Naive thymus-derived CD4-positive, alpha-beta T cell (primary cell): ENCODE data around the gene EIF4A3. TPM values are rescaled to one million over a fixed set of nuclear protein-coding genes. Genes with fewer than 3 reads are reported as not detected.

Source experiments
- ATAC-seq: fragments of 150-1000 bp; cut with Tn5 transposase; 2 replicates; pipeline ENCODE4 v1.10.0; 2021; ENCODE audit warnings: mild to moderate bottlenecking, moderate library complexity
- CTCF ChIA-PET: fragments of 350-600 bp; sonication (Branson Sonifier 250); formaldehyde crosslinking; loops from one replicate; lab custom pipeline; 2021; ENCODE audit warnings: antibody characterized with exemption; lab: Charles Lee
- POLR2A ChIA-PET: fragments of 350-600 bp; sonication (Branson Sonifier 250); formaldehyde crosslinking; loops from one replicate; lab custom pipeline; 2021; ENCODE audit warnings: antibody characterized with exemption, inconsistent platforms; lab: Charles Lee
- DNase-seq, 9 donors: peaks; one replicate each; pipeline versions ENCODE4 v3.0.0 to v3.0.0-alpha.2; 2020 to 2022; ENCODE audit warnings: mixed read lengths in 1 of 9
- H3K27ac ChIP-seq: one replicate; pipeline ENCODE4 v1.7.0; 2013; ENCODE audit warnings: mild to moderate bottlenecking, low read depth, low read length, moderate library complexity
- H3K27me3 ChIP-seq, 2 donors: one replicate each; pipeline ENCODE4 v1.7.0; 2013; ENCODE audit warnings: low read length in 2 of 2, mild to moderate bottlenecking in 2 of 2, moderate library complexity in 2 of 2; ENCODE audit not compliant: control insufficient read depth in 2 of 2, insufficient read depth in 2 of 2
- H3K36me3 ChIP-seq, 3 experiments: 1 replicate in 2 of 3; 2 replicates in 1 of 3; pipeline ENCODE4 v1.7.0; 2013; ENCODE audit warnings: low read length in 3 of 3, mild to moderate bottlenecking in 3 of 3, moderate library complexity in 1 of 3; ENCODE audit not compliant: insufficient read depth in 3 of 3, control insufficient read depth in 2 of 3
- H3K4me1 ChIP-seq, 2 donors: one replicate each; pipeline ENCODE4 v1.7.0; 2013; ENCODE audit warnings: low read length in 2 of 2, mild to moderate bottlenecking in 2 of 2, moderate library complexity in 1 of 2; ENCODE audit not compliant: control insufficient read depth in 2 of 2, insufficient read depth in 2 of 2
- H3K4me3 ChIP-seq: 2 replicates; pipeline ENCODE4 v1.7.0; 2013; ENCODE audit warnings: mild to moderate bottlenecking, low read length
- H3K9me3 ChIP-seq, 3 experiments: 1 replicate in 2 of 3; 2 replicates in 1 of 3; pipeline ENCODE4 v1.7.0; 2013; ENCODE audit warnings: low read length in 3 of 3; ENCODE audit not compliant: control insufficient read depth in 2 of 3
- H3K27ac Mint-ChIP-seq, 9 donors: one replicate each; pipeline ENCODE4 v1.8.0; 2020 to 2022; ENCODE audit warnings: mixed read lengths in 9 of 9, mild to moderate bottlenecking in 8 of 9, moderate library complexity in 5 of 9, inconsistent platforms in 2 of 9
- H3K27me3 Mint-ChIP-seq, 5 donors: one replicate each; pipeline ENCODE4 v1.8.0; 2021 to 2022; ENCODE audit warnings: mixed read lengths in 5 of 5, mild to moderate bottlenecking in 1 of 5
- H3K36me3 Mint-ChIP-seq, 5 donors: one replicate each; pipeline ENCODE4 v1.8.0; 2020 to 2022; ENCODE audit warnings: mixed read lengths in 5 of 5, mild to moderate bottlenecking in 3 of 5, inconsistent platforms in 1 of 5
- H3K4me1 Mint-ChIP-seq, 7 donors: one replicate each; pipeline ENCODE4 v1.8.0; 2020 to 2022; ENCODE audit warnings: mixed read lengths in 7 of 7, mild to moderate bottlenecking in 3 of 7, inconsistent platforms in 1 of 7
- H3K4me3 Mint-ChIP-seq, 10 donors: one replicate each; pipeline ENCODE4 v1.8.0; 2020 to 2022; ENCODE audit warnings: mild to moderate bottlenecking in 10 of 10, mixed read lengths in 10 of 10, moderate library complexity in 6 of 10, inconsistent platforms in 2 of 10
- H3K9me3 Mint-ChIP-seq, 11 donors: one replicate each; pipeline ENCODE4 v1.8.0; 2020 to 2022; ENCODE audit warnings: mixed read lengths in 11 of 11, mild to moderate bottlenecking in 4 of 11, inconsistent platforms in 1 of 11, moderate library complexity in 1 of 11
- intact Hi-C, 2 donors: fragments of 100-400 bp; cut with micrococcal nuclease; formaldehyde crosslinking; loops; one replicate each; pipeline ENCODE4 v1.15.1; 2023
- polyA plus RNA-seq, 2 donors: library from polyadenylated mRNA; unstranded; fragments of 300-500 nt; fragmentation: Illumina TruSeq; gene quantifications; one replicate each; pipeline ENCODE4 v1.2.3, GENCODE V29; 2021
- total RNA-seq, 6 experiments: library from RNA in 5 of 6; stranded (reverse) in 5 of 6; gene quantifications; 1 replicate in 5 of 6; 2 replicates in 1 of 6; pipeline ENCODE4 v1.2.3 and lab custom pipeline; 2021 to 2026

Gene EIF4A3
- total and polyA plus RNA-seq, 7 experiments from 2014 or later, result 48.6 to 128 (median 75.9) TPM

DNA sequence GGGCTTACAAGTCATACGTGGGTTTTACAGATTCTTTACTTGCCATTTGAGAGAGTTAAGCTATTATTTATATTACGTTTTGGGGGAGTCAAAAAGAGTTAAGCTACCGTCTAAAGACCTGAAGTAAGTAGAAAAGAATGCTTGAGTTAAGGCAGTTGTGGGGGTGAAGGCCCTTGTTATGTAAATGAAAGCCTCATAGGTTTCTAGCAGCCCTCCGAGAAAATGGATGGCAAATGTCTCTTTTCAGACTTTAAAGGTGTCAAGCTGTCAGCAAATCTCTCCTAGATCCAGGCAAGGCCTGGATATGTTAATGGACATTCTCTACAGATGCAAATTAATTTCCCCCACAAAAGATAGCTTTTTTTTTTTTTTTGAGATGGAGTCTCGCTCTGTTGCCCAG lies 7.2 kb upstream of the EIF4A3 start:
- Mint-ChIP-seq H3K27me3 (peaks cover 0 to 11% (median 0%) of the 10 kb centered on the region in 5 donors), H3K4me3 (no peak overlapping the region), H3K9me3 (peaks cover 0 to 25% (median 8%) of the 10 kb centered on the region in 11 donors), H3K4me1 (peaks cover 0 to 20% (median 15%) of the 10 kb centered on the region in 7 donors), H3K27ac (no peak overlapping the region), H3K36me3 (peaks cover 0 to 4% (median 0%) of the 10 kb centered on the region in 5 donors)
- Histone ChIP-seq H3K27me3 (no peaks in the 10 kb centered on the region), H3K27ac (no peak overlapping the region), H3K4me3 (no peak overlapping the region), H3K4me1 (no peaks in the 10 kb centered on the region), H3K9me3 (peaks cover 0 to 4% (median 0%) of the 10 kb centered on the region in 3 experiments), H3K36me3 (no peaks in the 10 kb centered on the region)
- DNase-seq, result no peak
- CTCF ChIA-PET, result interaction anchor here (0.6 kb wide), 1 partner anchor 8 kb away, joined by 3 read pairs; no protein-coding TSS in a partner anchor
- POLR2A ChIA-PET, result interaction anchor here (0.7 kb wide), 1 partner anchor 8 kb away, joined by 4 read pairs; no protein-coding TSS in a partner anchor
- ATAC-seq, result no peak
- intact Hi-C loops, result no loop called here

DNA sequence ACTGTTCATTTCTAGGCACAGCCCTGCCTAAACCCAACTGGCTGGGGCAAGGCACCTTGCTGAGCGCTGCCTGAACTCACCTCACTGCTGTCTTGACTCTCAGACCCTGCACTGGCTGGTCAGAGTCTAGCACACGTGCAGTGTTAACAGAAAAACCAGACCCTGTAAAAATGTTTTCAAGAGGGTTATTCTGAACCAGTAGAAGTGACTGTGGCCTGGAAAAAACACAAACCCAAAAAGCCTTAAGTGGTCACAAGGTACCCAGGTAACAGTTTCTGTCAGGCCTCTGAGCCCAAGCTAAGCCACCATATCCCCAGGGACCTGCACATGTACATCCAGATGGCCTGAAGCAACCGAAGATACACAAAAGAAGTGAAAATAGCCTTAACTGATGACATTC lies 6.1 kb upstream of the EIF4A3 start:
- Histone ChIP-seq H3K27me3 (no peaks in the 10 kb centered on the region), H3K27ac (no peak overlapping the region), H3K36me3 (no peaks in the 10 kb centered on the region), H3K4me3 (no peak overlapping the region), H3K9me3 (peaks cover 0 to 4% (median 0%) of the 10 kb centered on the region in 3 experiments), H3K4me1 (peaks cover 3 to 4% of the 10 kb centered on the region in 2 donors)
- ChIA-PET CTCF (no interaction called here), POLR2A (no interaction called here)
- Mint-ChIP-seq H3K9me3 (peaks cover 0 to 25% (median 8%) of the 10 kb centered on the region in 11 donors), H3K27me3 (peaks cover 0 to 9% (median 0%) of the 10 kb centered on the region in 5 donors), H3K27ac (peak overlapping the region in 1 of 9 donors; percentile 31), H3K4me1 (peaks cover 5 to 31% (median 23%) of the 10 kb centered on the region in 7 donors), H3K4me3 (no peak overlapping the region), H3K36me3 (peaks cover 0 to 4% (median 0%) of the 10 kb centered on the region in 5 donors)
- ATAC-seq (no peak), DNase-seq (no peak)
- intact Hi-C loops, result no loop called here

DNA sequence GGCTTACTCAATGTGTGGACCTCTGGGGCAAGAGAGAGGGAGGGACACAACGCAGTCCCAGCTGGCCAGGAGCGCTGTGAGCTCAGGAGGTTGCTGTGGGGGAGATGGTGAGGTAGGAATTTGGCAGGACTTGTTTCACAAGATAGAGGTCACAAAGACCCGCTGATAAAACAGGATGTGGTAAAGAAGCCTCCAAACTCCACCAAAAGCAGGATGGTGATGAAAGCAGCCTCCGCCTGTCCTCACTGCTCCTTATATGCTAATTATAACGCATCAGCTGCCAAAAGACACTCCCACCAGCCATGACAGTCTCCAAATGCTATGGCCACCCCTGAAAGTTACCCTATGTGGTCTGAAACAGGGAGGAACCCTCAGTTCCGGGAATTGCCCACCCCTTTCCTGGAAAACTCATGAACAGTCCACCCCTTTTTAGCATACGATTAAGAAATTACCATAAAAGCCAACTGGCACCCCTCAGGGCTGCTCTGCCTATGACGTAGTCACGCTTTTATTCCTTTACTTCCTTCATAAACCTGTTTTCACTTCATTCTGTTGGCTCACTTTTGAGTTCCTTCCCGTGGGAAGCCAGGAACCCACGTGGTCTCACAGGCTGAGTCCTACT lies 5.3 kb upstream of the EIF4A3 start:
- Mint-ChIP-seq H3K36me3 (peaks cover 0 to 4% (median 0%) of the 10 kb centered on the region in 5 donors), H3K4me1 (peaks cover 5 to 35% (median 28%) of the 10 kb centered on the region in 7 donors), H3K4me3 (peak overlapping the region in 1 of 10 donors; percentile 42), H3K27ac (peak overlapping the region in 3 of 9 donors; percentile 4 to 53 (median 31)), H3K9me3 (peaks cover 0 to 25% (median 8%) of the 10 kb centered on the region in 11 donors), H3K27me3 (peaks cover 0 to 7% (median 0%) of the 10 kb centered on the region in 5 donors)
- Histone ChIP-seq H3K4me1 (peaks cover 3 to 5% of the 10 kb centered on the region in 2 donors), H3K36me3 (no peaks in the 10 kb centered on the region), H3K27ac (no peak overlapping the region), H3K27me3 (no peaks in the 10 kb centered on the region), H3K9me3 (peaks cover 0 to 4% (median 0%) of the 10 kb centered on the region in 3 experiments), H3K4me3 (no peak overlapping the region)
- intact Hi-C loops, result no loop called here
- ChIA-PET POLR2A (interaction anchor here (0.8 to 0.9 kb wide), 2 partner anchors 49 to 112 kb away, joined by 3 read pairs; no protein-coding TSS in a partner anchor), CTCF (no interaction called here)
- DNase-seq (no peak), ATAC-seq (no peak)

DNA sequence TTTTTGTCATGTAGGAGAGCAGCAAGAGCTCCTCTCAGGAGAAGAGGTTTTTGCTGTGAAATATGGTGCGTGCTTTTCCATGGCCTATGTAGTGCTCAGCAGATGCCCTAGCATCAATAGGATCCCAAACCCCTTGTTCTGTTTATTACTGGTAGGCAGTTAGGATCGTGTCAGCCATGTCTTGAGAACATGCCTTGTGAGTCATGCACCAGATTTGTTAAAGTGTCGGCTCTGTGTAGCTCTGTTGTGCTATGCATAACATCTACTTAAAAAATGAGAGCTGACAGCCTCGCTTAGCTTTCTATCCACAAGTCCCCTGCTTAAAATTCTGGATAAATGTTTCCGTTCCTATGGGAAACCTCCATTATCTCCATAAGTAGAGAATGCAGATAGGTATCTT lies 4.4 kb upstream of the EIF4A3 start:
- Histone ChIP-seq H3K4me1 (peaks cover 3 to 5% of the 10 kb centered on the region in 2 donors), H3K27ac (no peak overlapping the region), H3K4me3 (no peak overlapping the region), H3K9me3 (peaks cover 0 to 4% (median 0%) of the 10 kb centered on the region in 3 experiments), H3K27me3 (no peaks in the 10 kb centered on the region), H3K36me3 (no peaks in the 10 kb centered on the region)
- no peak for ATAC-seq
- ChIA-PET CTCF (no interaction called here), POLR2A (interaction anchor here (0.8 to 1.2 kb wide), 3 partner anchors 49 to 113 kb away, joined by 3 read pairs; partner anchors contain the start of gene GAA)
- Mint-ChIP-seq H3K27me3 (peaks cover 0 to 7% (median 0%) of the 10 kb centered on the region in 5 donors), H3K4me3 (no peak overlapping the region), H3K4me1 (peaks cover 6 to 40% (median 34%) of the 10 kb centered on the region in 7 donors), H3K27ac (no peak overlapping the region), H3K9me3 (peaks cover 0 to 23% (median 8%) of the 10 kb centered on the region in 11 donors), H3K36me3 (peaks cover 0 to 4% (median 0%) of the 10 kb centered on the region in 5 donors)
- no peak for DNase-seq
- intact Hi-C loops, result no loop called here

DNA sequence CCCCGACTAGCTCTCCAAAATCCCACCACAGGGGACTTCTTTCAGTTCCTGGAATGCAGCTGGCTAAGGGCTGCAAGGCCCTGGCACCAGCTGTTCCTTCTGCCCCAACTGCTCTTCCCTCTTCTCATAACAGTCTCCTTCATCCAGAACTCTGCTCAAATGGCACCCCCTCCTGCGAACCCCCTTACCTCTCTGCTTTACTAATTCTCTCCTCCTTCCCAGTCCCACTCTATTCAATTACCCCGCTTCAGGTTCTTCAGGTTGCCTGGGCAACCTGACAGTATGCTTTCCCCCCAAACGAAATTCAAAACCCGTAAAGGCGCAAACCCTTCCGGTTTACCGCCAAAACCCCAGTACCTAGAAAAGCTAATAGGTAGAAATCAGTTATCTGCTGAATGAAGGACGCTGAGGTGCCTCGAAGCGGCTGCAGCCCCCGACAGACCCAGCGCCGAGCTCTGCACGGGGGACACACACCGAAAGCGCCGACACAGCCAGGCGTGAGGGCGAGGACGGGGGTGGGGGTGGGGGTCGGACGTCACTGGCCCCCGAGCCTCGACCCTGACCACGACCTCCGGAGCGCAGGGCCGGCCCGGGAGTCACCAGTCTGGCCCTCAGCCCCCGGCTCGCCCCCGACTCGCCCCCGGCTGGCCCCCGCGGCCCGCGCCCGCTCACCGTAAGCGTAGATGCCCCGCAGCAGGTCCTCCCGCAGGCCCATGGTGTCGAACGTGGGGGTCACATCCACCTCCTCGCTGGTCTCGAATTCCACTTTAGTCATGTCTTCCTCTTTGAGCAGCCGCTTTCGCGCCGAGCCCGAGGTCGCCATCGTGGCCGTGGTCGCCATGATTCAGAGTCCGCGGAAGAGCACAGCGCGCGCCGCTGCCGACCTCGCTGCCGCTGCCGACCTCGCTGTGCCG lies 550 bp downstream of the EIF4A3 start:
- DNase-seq, result peak in 8 of 9 donors; percentile 2 to 27 (median 20)
- no peak for ATAC-seq

More for the DNA sequence above, 550 bp downstream of the EIF4A3 start:
- intact Hi-C loops, result loop anchor here (1.0 to 10.0 kb wide), 11 partner anchors 45 to 1078 kb away; partner anchors contain the start of genes ENDOV (in 2 of the 2), GAA (in 2 of the 2), CBX4 (in 1 of the 2) and CCDC40 (in 1 of the 2)
- H3K36me3 ChIP-seq, result peaks cover 15 to 29% (median 18%) of the 10 kb centered on the region in 3 experiments
- peaks cover 19 to 21% of the 10 kb centered on the region in 2 donors for H3K4me1 ChIP-seq
- Mint-ChIP-seq H3K27me3 (no peaks in the 10 kb centered on the region), H3K36me3 (peaks cover 0 to 13% (median 5%) of the 10 kb centered on the region in 5 donors), H3K27ac (peak overlapping the region; percentile 68 to 100 (median 97)), H3K4me1 (peaks cover 15 to 53% (median 45%) of the 10 kb centered on the region in 7 donors), H3K9me3 (peaks cover 0 to 5% (median 0%) of the 10 kb centered on the region in 11 donors), H3K4me3 (peak overlapping the region; percentile 81 to 100 (median 98))
- POLR2A ChIA-PET, result interaction anchor here (0.6 to 3.1 kb wide), 7 partner anchors 8 to 119 kb away, joined by 3 to 21 read pairs (median 3); partner anchors contain the start of genes GAA and SGSH
- no peaks in the 10 kb centered on the region for H3K27me3 ChIP-seq
- peak overlapping the region; percentile 64 for H3K4me3 ChIP-seq
- CTCF ChIA-PET, result interaction anchor here (0.8 to 2.7 kb wide), 5 partner anchors 12 to 138 kb away, joined by 3 to 6 read pairs (median 4); partner anchors contain the start of gene GAA
- no peaks in the 10 kb centered on the region for H3K9me3 ChIP-seq
- H3K27ac ChIP-seq, result peak overlapping the region; percentile 91
